HepG2 (cell line): Measurements from ENCODE around the gene SLFN11.

Experiments
- CEBPB ChIP-seq: IDR thresholded peaks from 2 replicates; pipeline ENCODE4 v1.6.1; 2011; ENCODE audit warnings: low read depth, low read length, improper control_type of control experiment, borderline replicate concordance
- ELF4 ChIP-seq: sonication (generic); formaldehyde crosslinking; IDR thresholded peaks from 2 replicates; pipeline ENCODE4 v1.5.0; 2020; ENCODE audit warnings: missing genetic modification reagents, mild to moderate bottlenecking, moderate library complexity, borderline replicate concordance
- EP300 ChIP-seq, 3 experiments: sonication (generic) in 1 of 3; formaldehyde crosslinking in 1 of 3; IDR thresholded peaks; 2 replicates each; pipeline versions ENCODE4 v1.5.1 to v1.6.1; 2011 to 2020; ENCODE audit warnings: low read depth in 2 of 3, low read length in 2 of 3, borderline replicate concordance in 1 of 3, improper control_type of control experiment in 1 of 3, mild to moderate bottlenecking in 1 of 3, missing genetic modification reagents in 1 of 3, moderate library complexity in 1 of 3
- NFIC ChIP-seq: IDR thresholded peaks from 2 replicates; pipeline ENCODE4 v1.6.1; 2012; ENCODE audit warnings: mild to moderate bottlenecking, low read length, inconsistent platforms
- TCF12 ChIP-seq, 2 experiments: fragments of 450-650 bp in 1 of 2; sonication (generic) in 1 of 2; formaldehyde crosslinking in 1 of 2; IDR thresholded peaks; 2 replicates each; pipeline versions ENCODE4 v1.6.1 to v1.8.0; 2017 to 2022; ENCODE audit warnings: antibody characterized with exemption in 1 of 2, mild to moderate bottlenecking in 1 of 2, missing genetic modification reagents in 1 of 2, moderate library complexity in 1 of 2
- ZNF121 ChIP-seq: sonication (generic); formaldehyde crosslinking; IDR thresholded peaks from 2 replicates; pipeline ENCODE4 v1.5.0; 2020; ENCODE audit warnings: mild to moderate bottlenecking, missing genetic modification reagents
- ZNF335 ChIP-seq: sonication (generic); formaldehyde crosslinking; IDR thresholded peaks from 2 replicates; pipeline ENCODE4 v1.4.0; 2020; ENCODE audit warnings: missing genetic modification reagents
- ZNF562 ChIP-seq: sonication (generic); formaldehyde crosslinking; IDR thresholded peaks from 2 replicates; pipeline ENCODE4 v1.8.0; 2022; ENCODE audit warnings: missing genetic modification reagents, borderline replicate concordance
- TF ChIP-seq, protein P1 (sequence below): sonication (generic); formaldehyde crosslinking; IDR thresholded peaks from 2 replicates; pipeline ENCODE4 v1.5.0; 2020; ENCODE audit warnings: mild to moderate bottlenecking, missing genetic modification reagents, moderate library complexity
- TF ChIP-seq, protein P2 (sequence below), 2 experiments: IDR thresholded peaks; 2 replicates each; pipeline ENCODE4 v1.6.1; 2011 to 2012; ENCODE audit warnings: low read length in 2 of 2, borderline replicate concordance in 1 of 2, low read depth in 1 of 2, mild to moderate bottlenecking in 1 of 2, moderate library complexity in 1 of 2
- TF ChIP-seq, protein P3 (sequence below): sonication (generic); formaldehyde crosslinking; IDR thresholded peaks from 2 replicates; pipeline ENCODE4; 2020; ENCODE audit warnings: missing genetic modification reagents, mild to moderate bottlenecking, borderline replicate concordance
- TF ChIP-seq, protein P4 (sequence below): sonication (generic); formaldehyde crosslinking; conservative IDR thresholded peaks from 2 replicates; pipeline ENCODE4 v1.8.1; 2023; ENCODE audit warnings: missing genetic modification reagents
- TF ChIP-seq, protein P5 (sequence below): conservative IDR thresholded peaks from 2 replicates; pipeline ENCODE4 v1.6.1; 2018; ENCODE audit warnings: missing genetic modification reagents

DNA sequence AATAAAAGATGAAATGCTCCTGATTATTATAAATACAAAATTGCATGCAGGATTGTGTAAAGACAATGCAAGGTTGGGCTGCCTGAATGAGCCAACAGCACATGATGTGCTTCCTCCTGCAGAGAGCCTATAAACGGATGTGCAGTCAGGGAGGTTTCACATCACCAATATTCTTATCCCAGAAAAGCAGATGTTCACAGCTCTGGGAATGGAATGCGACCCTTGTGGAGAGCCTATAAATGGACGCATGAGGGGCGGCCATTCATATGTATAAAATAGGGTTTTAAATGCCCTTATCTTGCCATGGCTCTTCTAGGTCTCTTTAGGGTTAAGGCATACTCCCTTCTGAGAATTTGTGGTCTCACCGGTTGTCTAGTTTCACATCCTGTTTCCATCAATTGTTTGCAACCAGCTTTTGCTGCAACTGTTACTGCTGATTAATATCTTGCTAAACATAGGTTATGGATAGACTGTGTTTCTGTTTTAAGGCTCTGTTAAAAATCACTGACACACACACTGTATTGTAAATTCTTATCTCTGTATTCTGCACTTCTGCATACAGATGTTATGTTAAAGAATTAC lies 31.9 kb downstream of the SLFN11 start:
- no peak for TF ChIP-seq ZNF562 (CRISPR knock-in tag)
- no peak for TF ChIP-seq ELF4 (CRISPR knock-in tag)
- TF ChIP-seq ZNF121 (CRISPR knock-in tag) = no peak
- TF ChIP-seq NFIC = no peak
- TF ChIP-seq, protein P1, sequence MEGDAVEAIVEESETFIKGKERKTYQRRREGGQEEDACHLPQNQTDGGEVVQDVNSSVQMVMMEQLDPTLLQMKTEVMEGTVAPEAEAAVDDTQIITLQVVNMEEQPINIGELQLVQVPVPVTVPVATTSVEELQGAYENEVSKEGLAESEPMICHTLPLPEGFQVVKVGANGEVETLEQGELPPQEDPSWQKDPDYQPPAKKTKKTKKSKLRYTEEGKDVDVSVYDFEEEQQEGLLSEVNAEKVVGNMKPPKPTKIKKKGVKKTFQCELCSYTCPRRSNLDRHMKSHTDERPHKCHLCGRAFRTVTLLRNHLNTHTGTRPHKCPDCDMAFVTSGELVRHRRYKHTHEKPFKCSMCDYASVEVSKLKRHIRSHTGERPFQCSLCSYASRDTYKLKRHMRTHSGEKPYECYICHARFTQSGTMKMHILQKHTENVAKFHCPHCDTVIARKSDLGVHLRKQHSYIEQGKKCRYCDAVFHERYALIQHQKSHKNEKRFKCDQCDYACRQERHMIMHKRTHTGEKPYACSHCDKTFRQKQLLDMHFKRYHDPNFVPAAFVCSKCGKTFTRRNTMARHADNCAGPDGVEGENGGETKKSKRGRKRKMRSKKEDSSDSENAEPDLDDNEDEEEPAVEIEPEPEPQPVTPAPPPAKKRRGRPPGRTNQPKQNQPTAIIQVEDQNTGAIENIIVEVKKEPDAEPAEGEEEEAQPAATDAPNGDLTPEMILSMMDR (CRISPR knock-in tag) = no peak
- TF ChIP-seq ZNF335 (CRISPR knock-in tag) = no peak
- TF ChIP-seq, protein P2, sequence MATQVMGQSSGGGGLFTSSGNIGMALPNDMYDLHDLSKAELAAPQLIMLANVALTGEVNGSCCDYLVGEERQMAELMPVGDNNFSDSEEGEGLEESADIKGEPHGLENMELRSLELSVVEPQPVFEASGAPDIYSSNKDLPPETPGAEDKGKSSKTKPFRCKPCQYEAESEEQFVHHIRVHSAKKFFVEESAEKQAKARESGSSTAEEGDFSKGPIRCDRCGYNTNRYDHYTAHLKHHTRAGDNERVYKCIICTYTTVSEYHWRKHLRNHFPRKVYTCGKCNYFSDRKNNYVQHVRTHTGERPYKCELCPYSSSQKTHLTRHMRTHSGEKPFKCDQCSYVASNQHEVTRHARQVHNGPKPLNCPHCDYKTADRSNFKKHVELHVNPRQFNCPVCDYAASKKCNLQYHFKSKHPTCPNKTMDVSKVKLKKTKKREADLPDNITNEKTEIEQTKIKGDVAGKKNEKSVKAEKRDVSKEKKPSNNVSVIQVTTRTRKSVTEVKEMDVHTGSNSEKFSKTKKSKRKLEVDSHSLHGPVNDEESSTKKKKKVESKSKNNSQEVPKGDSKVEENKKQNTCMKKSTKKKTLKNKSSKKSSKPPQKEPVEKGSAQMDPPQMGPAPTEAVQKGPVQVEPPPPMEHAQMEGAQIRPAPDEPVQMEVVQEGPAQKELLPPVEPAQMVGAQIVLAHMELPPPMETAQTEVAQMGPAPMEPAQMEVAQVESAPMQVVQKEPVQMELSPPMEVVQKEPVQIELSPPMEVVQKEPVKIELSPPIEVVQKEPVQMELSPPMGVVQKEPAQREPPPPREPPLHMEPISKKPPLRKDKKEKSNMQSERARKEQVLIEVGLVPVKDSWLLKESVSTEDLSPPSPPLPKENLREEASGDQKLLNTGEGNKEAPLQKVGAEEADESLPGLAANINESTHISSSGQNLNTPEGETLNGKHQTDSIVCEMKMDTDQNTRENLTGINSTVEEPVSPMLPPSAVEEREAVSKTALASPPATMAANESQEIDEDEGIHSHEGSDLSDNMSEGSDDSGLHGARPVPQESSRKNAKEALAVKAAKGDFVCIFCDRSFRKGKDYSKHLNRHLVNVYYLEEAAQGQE (IDR thresholded peaks at IDR 0.05; ENCODE audit: borderline replicate concordance in 1 of 2, low read depth in 1 of 2, low read length in 2 of 2) = no peak
- TF ChIP-seq CEBPB = no peak
- no peak for TF ChIP-seq TCF12 (IDR thresholded peaks at IDR 0.05)
- TF ChIP-seq TCF12 (CRISPR knock-in tag; IDR thresholded peaks at IDR 0.05) = no peak
- TF ChIP-seq, protein P3, sequence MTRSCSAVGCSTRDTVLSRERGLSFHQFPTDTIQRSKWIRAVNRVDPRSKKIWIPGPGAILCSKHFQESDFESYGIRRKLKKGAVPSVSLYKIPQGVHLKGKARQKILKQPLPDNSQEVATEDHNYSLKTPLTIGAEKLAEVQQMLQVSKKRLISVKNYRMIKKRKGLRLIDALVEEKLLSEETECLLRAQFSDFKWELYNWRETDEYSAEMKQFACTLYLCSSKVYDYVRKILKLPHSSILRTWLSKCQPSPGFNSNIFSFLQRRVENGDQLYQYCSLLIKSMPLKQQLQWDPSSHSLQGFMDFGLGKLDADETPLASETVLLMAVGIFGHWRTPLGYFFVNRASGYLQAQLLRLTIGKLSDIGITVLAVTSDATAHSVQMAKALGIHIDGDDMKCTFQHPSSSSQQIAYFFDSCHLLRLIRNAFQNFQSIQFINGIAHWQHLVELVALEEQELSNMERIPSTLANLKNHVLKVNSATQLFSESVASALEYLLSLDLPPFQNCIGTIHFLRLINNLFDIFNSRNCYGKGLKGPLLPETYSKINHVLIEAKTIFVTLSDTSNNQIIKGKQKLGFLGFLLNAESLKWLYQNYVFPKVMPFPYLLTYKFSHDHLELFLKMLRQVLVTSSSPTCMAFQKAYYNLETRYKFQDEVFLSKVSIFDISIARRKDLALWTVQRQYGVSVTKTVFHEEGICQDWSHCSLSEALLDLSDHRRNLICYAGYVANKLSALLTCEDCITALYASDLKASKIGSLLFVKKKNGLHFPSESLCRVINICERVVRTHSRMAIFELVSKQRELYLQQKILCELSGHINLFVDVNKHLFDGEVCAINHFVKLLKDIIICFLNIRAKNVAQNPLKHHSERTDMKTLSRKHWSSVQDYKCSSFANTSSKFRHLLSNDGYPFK (CRISPR knock-in tag) = no peak
- TF ChIP-seq, protein P4, sequence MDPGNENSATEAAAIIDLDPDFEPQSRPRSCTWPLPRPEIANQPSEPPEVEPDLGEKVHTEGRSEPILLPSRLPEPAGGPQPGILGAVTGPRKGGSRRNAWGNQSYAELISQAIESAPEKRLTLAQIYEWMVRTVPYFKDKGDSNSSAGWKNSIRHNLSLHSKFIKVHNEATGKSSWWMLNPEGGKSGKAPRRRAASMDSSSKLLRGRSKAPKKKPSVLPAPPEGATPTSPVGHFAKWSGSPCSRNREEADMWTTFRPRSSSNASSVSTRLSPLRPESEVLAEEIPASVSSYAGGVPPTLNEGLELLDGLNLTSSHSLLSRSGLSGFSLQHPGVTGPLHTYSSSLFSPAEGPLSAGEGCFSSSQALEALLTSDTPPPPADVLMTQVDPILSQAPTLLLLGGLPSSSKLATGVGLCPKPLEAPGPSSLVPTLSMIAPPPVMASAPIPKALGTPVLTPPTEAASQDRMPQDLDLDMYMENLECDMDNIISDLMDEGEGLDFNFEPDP = no peak
- TF ChIP-seq, protein P5, sequence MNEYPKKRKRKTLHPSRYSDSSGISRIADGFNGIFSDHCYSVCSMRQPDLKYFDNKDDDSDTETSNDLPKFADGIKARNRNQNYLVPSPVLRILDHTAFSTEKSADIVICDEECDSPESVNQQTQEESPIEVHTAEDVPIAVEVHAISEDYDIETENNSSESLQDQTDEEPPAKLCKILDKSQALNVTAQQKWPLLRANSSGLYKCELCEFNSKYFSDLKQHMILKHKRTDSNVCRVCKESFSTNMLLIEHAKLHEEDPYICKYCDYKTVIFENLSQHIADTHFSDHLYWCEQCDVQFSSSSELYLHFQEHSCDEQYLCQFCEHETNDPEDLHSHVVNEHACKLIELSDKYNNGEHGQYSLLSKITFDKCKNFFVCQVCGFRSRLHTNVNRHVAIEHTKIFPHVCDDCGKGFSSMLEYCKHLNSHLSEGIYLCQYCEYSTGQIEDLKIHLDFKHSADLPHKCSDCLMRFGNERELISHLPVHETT (CRISPR knock-in tag) = no peak
- TF ChIP-seq EP300 (IDR thresholded peaks at IDR 0.05; ENCODE audit: low read depth in 2 of 2, low read length in 2 of 2) = no peak
- TF ChIP-seq EP300 (CRISPR knock-in tag; IDR thresholded peaks at IDR 0.05; ENCODE audit: borderline replicate concordance) = no peak
